Measurements from ENCODE around the gene AADAC.

DNA sequence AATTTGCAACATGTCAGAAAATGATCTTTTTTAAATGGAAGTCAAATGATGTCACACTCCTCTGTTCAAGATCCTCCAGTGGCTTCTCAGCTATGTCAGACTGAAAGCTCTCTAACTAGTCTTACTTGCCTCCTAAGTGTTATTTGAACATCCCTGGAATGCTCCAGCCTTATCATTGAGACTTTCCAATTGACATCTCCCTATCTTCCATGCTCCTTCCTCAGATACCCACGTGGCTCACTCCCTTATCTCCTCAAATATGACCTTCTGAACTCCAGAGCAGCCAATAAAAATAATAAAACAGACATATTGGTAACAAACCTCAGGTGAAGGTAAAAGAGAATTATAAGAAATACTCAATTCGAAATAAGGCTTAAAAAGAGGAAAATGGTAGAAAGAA, 25.5 kb upstream of the AADAC start:
- TF ChIP-seq CTCF (IDR thresholded peaks at IDR 0.05) (no peak), POLR2A (IDR thresholded peaks at IDR 0.05) (no peak)
